GM21825 (cell line): ENCODE results near the gene DDX52.
A peak's percentile ranks its signal among the peaks of the same experiment; 100 is the strongest.
"Not testable (repeated sequence)": the region's sequence is repeated elsewhere in the genome, so short reads cannot be mapped to it uniquely, and the experiment has no call there.

ENCODE experiments used
- ATAC-seq: cut with Tn5 transposase; IDR thresholded peaks from one replicate; pipeline ENCODE4 v1.9.1; 2021; ENCODE audit warnings: mild to moderate bottlenecking, moderate library complexity; ENCODE audit not compliant: unreplicated experiment

DDX52 gene

DNA sequence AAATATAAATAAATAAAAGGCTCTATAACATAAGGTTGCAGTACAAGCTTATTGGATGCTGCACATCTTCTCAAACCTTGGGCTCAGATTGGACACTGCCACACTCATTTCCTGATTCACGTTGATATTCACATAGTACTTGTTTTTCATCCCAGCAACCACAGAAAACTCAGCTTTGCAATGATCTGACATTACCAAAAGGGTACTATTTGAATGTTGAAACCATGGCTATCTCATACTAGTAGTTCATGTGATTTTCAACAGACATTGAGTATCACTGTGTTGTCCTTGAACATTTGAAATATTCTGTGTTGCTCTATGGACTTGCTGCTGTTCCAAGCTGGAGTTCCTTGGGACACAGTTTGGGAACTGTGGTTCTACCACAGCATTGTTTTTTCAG is 14.0 kb upstream of the DDX52 start:
- ATAC-seq = no peak

DNA sequence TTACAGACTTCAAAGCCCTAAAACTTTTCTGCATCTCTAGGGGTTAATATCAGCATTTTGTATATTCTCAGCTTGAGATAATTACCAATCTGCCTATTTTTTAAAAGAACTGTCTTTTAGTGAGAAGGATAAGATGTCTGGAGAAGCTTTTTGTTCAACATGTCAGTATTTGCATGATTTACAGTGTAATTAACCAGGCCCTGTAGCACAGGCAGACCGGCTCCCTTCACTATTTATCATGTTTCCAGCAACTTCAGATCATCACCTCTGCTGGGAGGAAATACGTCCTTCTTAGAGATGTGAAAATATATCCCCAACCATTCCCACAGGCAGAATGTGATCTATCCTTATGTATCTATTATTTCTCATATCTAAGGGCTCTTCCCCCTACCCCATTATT is 8.6 kb upstream of the DDX52 start:
- ATAC-seq = no peak

GRCh38 chr17:37650419-37651003 is 7.3 kb upstream of the DDX52 start:
- no peak for ATAC-seq

- no peak for ATAC-seq
Measured at GRCh38 chr17:37648555-37648954, 5.3 kb upstream of the DDX52 start.

DNA sequence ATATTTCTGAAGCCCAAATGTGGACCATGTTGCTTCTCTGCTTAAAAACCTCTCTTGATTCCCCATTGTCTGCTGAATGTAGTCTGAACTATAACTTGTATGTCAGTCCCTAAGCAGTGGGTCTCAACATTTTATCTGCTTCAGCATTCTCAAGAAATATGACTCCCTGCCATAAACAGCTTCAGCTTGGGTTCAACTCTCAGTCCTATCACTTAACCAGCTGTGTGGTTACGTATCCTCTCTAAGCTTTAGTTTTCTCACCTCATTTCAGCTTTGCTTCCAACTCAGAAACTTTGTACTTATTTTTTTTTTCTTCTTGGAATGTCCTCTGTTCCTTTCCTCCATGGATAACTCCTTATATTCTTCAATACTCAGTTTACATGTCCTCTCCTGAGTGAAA is 4.6 kb upstream of the DDX52 start:
- ATAC-seq = no peak

DNA sequence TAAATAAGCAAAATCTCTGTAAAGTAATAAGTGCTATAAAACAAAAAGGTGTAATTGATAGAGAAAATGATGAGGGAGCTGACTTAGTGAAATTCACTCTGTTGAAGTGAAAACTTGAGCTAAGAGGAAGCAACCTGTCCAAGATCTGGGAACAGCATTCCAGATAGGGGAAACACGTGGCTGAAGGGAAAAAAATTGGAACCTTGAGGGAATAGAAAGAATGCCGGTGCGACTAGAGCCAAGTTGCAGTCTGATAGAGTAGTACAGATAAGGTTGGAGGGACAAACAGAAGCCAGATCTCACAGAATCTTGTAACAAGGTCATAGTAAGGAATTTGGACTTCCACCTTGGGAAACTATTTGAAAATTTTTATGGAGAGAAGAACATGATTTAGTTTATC is 623 bp upstream of the DDX52 start:
- no peak for ATAC-seq

GRCh38 chr17:37642681-37643080 is 565 bp downstream of the DDX52 start:
- ATAC-seq = no peak

DNA sequence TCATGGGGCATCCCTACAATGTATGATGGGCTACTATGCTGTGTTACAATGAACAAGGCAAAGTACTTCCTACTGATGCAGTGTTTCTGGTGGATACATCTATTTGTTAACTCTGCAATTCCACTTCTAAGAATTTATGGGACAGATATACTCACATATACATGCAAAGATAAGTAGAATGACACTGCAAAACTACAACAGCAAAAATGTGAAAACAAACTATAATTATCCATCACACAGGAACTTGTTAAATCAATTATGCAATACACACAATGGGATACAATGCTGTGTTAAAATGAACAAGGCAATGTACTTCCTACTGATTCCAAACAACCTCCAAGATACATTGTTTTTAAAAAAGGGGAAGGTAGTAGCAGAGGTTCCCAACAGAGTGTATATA is 3.2 kb downstream of the DDX52 start:
- ATAC-seq = no peak

DNA sequence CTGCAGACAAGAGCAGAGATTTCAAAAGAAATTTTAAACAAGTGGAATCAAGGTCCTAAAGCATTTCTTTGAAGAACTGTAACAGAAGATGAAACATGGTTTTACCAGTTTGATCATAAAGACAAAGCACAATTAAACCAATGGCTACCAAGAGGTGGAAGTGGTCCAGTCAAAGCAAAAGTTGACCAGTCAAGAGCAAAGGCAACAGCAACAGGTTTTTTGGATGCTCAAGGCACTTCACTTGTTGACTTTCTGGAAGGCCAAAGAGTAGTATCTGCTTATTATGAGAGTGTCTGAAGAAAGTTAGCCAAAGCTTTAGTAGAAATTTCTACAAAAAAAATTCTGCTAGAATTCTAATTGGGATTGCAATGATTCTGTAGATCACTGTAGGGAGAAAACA is 5.3 kb downstream of the DDX52 start:
- ATAC-seq = no peak

GRCh38 chr17:37616430-37616829 is 26.8 kb downstream of the DDX52 start:
- ATAC-seq = not testable (repeated sequence)

- ATAC-seq = no peak
Measured at GRCh38 chr17:37614823-37615222, 28.4 kb downstream of the DDX52 start.

GRCh38 chr17:37614391-37614790 is 28.9 kb downstream of the DDX52 start:
- no peak for ATAC-seq

- ATAC-seq = no peak
Measured at GRCh38 chr17:37610971-37611370, 32.3 kb downstream of the DDX52 start.

DNA sequence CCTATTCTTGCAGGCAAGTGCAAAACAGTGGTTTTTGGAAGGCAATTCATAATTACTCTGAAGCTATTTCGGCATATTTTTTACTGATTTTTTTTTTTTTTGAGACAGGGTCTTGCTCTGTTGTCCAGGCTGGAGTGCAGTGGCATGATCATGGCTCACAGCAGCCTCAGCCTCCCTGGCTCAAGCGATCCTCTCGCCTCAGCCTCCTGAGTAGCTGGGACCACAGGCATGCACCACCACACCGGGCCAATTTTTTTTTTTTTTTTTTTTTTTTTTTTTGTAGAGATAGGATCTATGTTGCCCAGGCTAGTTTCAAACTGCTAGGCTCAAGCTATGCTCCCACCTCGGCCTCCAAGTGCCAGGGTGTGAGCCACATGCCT is 33.2 kb downstream of the DDX52 start:
- ATAC-seq = not testable (repeated sequence)

DNA sequence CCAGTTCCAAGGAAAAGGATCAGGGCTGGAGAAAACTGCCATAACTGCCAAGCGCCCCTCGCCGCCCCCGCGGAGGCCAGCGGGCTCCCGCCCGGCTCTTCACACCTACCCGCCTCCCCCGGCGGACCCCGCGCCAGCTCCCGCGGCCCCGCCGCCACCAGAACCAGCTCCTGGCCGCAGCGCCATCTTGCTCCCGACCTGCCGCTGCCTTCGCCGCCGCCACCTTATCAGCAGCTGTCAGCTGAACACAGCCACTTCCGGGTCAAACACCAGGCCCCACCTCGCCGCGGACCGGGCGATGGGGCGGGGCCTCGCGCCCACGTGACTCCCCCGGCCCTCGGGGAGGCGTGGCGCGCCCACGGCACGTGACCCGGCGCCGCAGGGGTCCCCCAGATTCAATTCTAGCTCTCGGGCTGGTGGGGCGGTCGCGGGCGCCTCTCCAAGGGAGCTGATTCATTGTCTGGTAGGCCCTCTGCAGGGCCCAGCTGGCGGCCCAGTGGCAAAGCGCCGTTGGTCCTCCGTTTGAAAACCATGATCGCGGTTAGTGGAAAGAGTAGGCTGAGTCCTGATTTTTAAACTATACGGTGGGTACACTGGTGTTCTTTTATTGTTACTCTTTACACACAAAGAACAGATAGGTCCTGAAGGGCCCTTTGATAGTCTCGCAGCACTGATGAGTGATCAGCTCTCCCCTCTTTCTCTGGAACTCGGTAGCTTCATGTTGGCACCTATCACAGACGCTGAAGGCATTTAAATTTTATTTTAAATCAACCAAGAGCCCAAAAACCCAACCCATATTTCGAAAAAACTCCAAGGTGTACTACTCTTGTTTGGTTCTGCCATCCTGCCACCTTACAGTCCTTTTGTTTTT is 33.8 kb downstream of the DDX52 start, which contains the start of gene SYNRG:
Gene SYNRG (minus strand): TSS at position 249 of the 871 bp plus-strand sequence. CDS start 63 bp downstream, at position 186.
- ATAC-seq = peak; percentile 86

DNA sequence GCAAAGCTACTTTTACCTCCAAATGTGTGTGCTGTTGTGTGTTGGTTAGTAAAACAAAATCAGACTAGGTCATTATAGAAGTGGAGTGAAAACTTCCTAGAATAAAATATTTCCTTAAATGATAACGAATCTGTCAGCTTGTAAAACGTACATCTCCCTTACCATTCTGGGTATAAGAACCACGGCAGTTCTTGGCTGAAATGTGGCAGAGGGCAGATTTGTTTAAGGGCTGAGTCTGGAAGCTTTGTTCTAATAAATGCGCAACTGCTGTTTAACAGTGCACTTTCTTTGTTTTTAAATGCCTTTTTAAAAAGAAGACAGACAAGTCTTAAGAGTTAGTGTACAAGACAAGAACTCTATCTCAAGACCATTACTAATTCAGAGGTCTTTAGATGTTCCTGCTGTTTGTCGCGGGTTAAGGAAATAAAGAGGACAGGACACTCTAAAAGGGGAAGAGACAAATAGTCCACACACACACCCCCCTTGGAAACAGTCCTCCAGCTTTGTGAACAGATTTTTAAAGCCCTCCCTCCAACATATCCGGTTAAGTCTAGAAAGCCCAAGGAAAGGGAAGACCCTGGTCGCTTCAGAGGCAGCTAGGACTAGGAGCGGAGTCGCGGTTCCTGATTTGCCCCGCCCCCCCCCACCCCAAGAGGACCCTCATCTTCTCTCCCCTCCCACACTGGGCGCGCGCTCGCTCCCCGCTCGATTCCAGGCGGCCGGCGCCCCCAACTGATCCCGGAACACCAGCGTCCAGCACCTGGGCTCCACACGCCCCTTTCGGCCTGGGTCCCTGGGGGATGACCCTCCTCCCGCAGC is 34.7 kb downstream of the DDX52 start:
- ATAC-seq = no peak

DNA sequence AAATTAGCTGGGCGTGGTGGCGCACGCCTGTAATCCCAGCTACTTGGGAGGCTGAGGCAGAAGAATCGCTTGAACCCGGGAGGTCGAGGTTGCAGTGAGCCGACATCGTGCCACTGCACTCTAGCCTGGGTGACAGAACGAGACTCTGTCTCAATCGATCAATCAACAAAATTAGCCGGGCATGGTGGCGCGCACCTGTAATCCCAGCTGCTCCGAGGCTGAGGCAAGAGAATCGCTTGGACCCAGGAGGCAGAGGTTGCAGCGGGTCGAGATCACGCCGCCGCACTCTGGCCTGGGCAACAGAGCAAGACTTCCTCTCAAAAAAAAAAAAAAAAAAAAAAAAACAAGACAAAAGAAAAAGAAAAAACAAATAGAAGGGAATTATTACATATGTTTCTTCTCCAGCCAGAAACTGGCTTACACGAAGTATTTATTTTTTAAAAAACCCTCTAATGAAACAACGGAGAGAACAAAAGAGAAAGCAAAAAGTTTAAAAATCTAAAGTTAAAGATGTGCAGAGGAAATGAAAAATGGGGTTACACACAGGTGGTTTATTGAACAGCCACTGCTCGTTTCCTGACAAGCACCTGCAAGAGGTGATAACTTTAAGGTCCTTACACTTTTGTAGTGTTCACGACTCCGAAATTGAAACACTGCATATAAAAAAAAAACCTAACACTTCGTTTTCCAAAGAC is 35.5 kb downstream of the DDX52 start:
- no peak for ATAC-seq

DNA sequence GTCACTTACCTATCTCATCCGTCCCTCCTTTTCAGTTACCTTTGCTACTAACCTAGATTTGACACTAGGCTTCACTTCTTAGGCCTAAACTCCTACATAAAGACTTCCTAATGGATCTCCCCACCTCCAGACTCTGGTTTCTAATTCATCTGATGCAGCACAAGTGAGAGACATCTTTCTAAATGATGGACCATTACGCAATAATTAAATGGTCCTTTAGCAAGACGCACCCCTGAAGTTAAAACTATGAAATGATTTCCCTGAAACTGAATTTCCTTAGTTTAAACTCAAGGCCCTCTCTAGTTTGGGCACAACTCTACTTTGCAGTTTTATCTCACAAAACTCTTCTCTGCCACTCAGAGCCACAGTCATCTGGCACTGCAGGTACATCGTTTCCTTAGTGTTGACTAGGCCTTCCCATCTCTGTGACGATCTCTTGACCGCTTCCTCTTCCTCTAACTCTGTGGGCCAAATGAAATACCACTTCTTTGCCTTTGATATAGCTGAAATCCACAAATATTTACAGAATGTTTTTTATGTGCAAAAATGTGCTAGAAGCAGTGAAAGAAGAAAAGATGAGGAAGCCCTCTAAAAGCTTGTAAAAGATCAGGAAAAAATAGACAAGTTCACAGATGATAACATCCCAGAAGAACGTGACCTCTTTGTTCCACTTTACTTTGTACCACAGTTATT is 37.3 kb downstream of the DDX52 start:
- ATAC-seq = no peak

DNA sequence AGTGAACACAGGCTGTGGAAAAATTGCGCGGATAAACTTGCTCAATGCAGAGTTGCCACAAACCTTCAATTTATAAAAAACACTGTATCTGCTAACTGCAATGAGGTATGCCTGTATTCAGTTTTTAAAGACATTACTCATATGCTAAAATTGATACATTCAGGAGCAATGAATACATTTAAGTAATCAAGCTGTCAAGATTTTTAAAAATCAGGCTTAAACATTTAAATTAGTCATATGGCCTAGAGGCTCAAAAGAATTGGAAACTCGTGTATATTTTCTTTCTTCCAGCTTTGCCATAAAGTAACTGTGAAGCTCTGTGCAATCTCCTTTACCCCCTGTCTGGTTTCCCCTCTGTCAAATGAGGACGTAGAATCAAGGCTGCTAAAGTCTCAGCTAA is 38.2 kb downstream of the DDX52 start:
- no peak for ATAC-seq

DNA sequence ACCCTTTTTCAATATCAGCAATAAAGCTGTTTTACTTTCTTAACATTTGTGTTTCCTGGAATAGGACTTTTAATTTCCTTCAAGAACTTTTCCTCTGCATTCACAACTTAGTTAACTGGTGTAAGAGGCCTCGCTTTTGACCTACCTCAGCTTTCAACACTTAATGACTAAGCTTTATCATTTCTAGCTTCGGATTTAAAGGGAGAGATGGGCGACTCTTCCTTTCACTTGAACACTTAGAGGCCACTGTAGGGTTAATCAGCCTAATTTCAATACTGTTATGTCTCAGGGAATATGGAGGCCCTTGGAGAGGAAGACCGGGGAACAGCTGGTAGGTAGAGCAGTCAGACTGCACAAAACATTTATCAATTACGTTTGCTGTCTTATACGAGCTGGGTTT is 38.7 kb downstream of the DDX52 start:
- ATAC-seq = no peak
